Glutamatergic neuron (in vitro differentiated cells): ENCODE results near the gene CRACR2A. TPM values are rescaled to one million over a fixed set of nuclear protein-coding genes. Genes with fewer than 3 reads are reported as not detected.

Source experiments
- DNase-seq: peaks from one replicate; pipeline ENCODE4 v3.0.0; 2022
- H3K27ac Mint-ChIP-seq: one replicate; pipeline ENCODE4 v1.8.0; 2020; ENCODE audit warnings: mild to moderate bottlenecking, mixed read lengths, inconsistent platforms; ENCODE audit not compliant: unreplicated experiment
- H3K27me3 Mint-ChIP-seq: one replicate; pipeline ENCODE4 v1.8.0; 2020; ENCODE audit warnings: mild to moderate bottlenecking, moderate library complexity, mixed read lengths, inconsistent platforms; ENCODE audit not compliant: unreplicated experiment
- H3K36me3 Mint-ChIP-seq: one replicate; pipeline ENCODE4 v1.8.0; 2020; ENCODE audit warnings: mild to moderate bottlenecking, mixed read lengths, inconsistent platforms; ENCODE audit not compliant: unreplicated experiment
- H3K4me1 Mint-ChIP-seq: one replicate; pipeline ENCODE4 v1.8.0; 2020; ENCODE audit warnings: mild to moderate bottlenecking, low read depth, mixed read lengths, inconsistent platforms; ENCODE audit not compliant: unreplicated experiment
- H3K4me3 Mint-ChIP-seq: one replicate; pipeline ENCODE4 v1.8.0; 2020; ENCODE audit warnings: mild to moderate bottlenecking, mixed read lengths, inconsistent platforms; ENCODE audit not compliant: unreplicated experiment
- H3K9me3 Mint-ChIP-seq: one replicate; pipeline ENCODE4 v1.8.0; 2020; ENCODE audit warnings: mild to moderate bottlenecking, moderate library complexity, mixed read lengths, inconsistent platforms; ENCODE audit not compliant: unreplicated experiment
- total RNA-seq: library from RNA; stranded (reverse); fragmentation: NEBNext Ultra II Directional; extraction: Animal tissue kit (Norgen Biotek cat#: 25700); gene quantifications from one replicate; pipeline ENCODE4 v1.2.1, GENCODE V29; 2021; ENCODE audit not compliant: unreplicated experiment
- TF ChIP-seq, protein P1 (sequence below): fragments of 200-600 bp; sonication (generic); IDR thresholded peaks from one replicate; pipeline ENCODE4 v1.5.0; 2021; ENCODE audit not compliant: partially characterized antibody, unreplicated experiment

Gene CRACR2A
- total RNA-seq, 1 donor from 2014 or later: 4.5 TPM

GRCh38 chr12:3747976-3748619 is 4.8 kb downstream of the CRACR2A start:
- no peak for DNase-seq
- Mint-ChIP-seq H3K9me3 (peaks cover 14% of the 10 kb centered on the region), H3K4me1 (peaks cover 6% of the 10 kb centered on the region), H3K27me3 (peaks cover 7% of the 10 kb centered on the region), H3K4me3 (no peak overlapping the region), H3K36me3 (peaks cover 4% of the 10 kb centered on the region), H3K27ac (no peak overlapping the region)
- TF ChIP-seq, protein P1, sequence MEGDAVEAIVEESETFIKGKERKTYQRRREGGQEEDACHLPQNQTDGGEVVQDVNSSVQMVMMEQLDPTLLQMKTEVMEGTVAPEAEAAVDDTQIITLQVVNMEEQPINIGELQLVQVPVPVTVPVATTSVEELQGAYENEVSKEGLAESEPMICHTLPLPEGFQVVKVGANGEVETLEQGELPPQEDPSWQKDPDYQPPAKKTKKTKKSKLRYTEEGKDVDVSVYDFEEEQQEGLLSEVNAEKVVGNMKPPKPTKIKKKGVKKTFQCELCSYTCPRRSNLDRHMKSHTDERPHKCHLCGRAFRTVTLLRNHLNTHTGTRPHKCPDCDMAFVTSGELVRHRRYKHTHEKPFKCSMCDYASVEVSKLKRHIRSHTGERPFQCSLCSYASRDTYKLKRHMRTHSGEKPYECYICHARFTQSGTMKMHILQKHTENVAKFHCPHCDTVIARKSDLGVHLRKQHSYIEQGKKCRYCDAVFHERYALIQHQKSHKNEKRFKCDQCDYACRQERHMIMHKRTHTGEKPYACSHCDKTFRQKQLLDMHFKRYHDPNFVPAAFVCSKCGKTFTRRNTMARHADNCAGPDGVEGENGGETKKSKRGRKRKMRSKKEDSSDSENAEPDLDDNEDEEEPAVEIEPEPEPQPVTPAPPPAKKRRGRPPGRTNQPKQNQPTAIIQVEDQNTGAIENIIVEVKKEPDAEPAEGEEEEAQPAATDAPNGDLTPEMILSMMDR: no peak

GRCh38 chr12:3747543-3747942 is 5.4 kb downstream of the CRACR2A start:
- no peak overlapping the region for H3K4me3 Mint-ChIP-seq
- no peak for DNase-seq
- peaks cover 7% of the 10 kb centered on the region for H3K27me3 Mint-ChIP-seq

GRCh38 chr12:3746758-3747157 is 6.2 kb downstream of the CRACR2A start:
- TF ChIP-seq, protein P1: no peak
- Mint-ChIP-seq H3K4me3 (no peak overlapping the region), H3K4me1 (peaks cover under 1% of the 10 kb centered on the region), H3K27ac (no peak overlapping the region), H3K9me3 (peaks cover 11% of the 10 kb centered on the region), H3K36me3 (peaks cover 4% of the 10 kb centered on the region), H3K27me3 (peaks cover 5% of the 10 kb centered on the region)
- DNase-seq: no peak

More at GRCh38 chr12:3747543-3747942, 5.4 kb downstream of the CRACR2A start:
- Mint-ChIP-seq H3K9me3 (peaks cover 14% of the 10 kb centered on the region), H3K27ac (no peak overlapping the region), H3K4me1 (peaks cover 6% of the 10 kb centered on the region), H3K36me3 (peaks cover 4% of the 10 kb centered on the region)
- TF ChIP-seq, protein P1: no peak

- no peak for DNase-seq
- Mint-ChIP-seq H3K4me1 (no peaks in the 10 kb centered on the region), H3K27me3 (peaks cover 7% of the 10 kb centered on the region), H3K36me3 (peaks cover 4% of the 10 kb centered on the region), H3K9me3 (peaks cover 7% of the 10 kb centered on the region), H3K4me3 (no peak overlapping the region), H3K27ac (no peak overlapping the region)
- TF ChIP-seq, protein P1: no peak
Observed at GRCh38 chr12:3745152-3745551, 7.8 kb downstream of the CRACR2A start.

DNA sequence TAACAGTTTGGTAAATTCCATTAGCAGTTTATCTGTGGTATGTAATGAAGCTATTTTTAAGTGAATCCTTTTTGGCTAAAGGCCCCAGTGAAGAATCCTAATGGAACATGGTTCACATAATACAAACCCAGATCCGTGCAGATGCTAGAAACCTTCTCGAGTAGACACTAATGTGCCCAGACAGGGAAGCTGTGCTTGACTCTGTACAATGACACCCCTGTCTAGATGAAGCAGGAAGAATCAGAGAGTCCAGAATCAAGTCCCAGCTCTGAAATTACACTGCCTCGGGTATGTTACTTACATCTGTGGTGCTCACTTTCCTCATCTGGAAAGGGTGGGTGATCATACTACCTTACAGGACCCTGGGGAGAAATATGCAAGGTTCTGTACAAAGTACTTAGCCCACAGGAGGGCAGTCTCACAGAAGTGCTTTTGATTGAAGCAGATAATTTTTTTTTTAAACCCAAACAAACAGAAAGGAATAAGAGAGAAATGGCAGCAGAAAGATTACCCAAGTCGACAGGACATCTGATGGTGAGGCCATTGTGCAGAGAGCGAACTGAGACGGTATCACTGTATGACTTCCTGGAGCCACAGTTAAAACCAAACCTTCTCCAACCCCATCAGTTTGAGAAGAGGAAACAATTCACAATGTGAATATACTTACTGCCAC is 8.5 kb downstream of the CRACR2A start:
- Mint-ChIP-seq H3K27ac (no peak overlapping the region), H3K4me3 (no peak overlapping the region), H3K36me3 (peaks cover 2% of the 10 kb centered on the region), H3K4me1 (no peaks in the 10 kb centered on the region), H3K9me3 (peaks cover 5% of the 10 kb centered on the region), H3K27me3 (peaks cover 6% of the 10 kb centered on the region)
- DNase-seq: no peak
- TF ChIP-seq, protein P1: no peak
